Brain microvascular endothelial cell (primary cell): Measurements from ENCODE around the gene PLEKHB1.

Experiments
- DNase-seq: peaks from one replicate; pipeline ENCODE4 v3.0.0-alpha.2; 2020
- H3K27ac ChIP-seq: fragments of 250-450 bp; sonication (Bioruptor Pico); 2 replicates; pipeline ENCODE4 v1.5.1; 2020; ENCODE audit warnings: mild to moderate bottlenecking, moderate library complexity
- H3K27me3 ChIP-seq: fragments of 250-450 bp; sonication (Bioruptor Pico); replicated peaks from 2 replicates; pipeline ENCODE4 v1.5.1; 2020; ENCODE audit warnings: mild to moderate bottlenecking
- H3K36me3 ChIP-seq: fragments of 250-450 bp; sonication (Bioruptor Pico); replicated peaks from 2 replicates; pipeline ENCODE4 v1.5.1; 2020; ENCODE audit warnings: mild to moderate bottlenecking
- H3K4me3 ChIP-seq: 2 replicates; pipeline ENCODE4 v1.5.1; 2011; ENCODE audit warnings: low read depth, mild to moderate bottlenecking, control low read depth, low read length, moderate library complexity
- CTCF ChIP-seq: IDR thresholded peaks from 2 replicates; pipeline ENCODE4 v1.5.1; 2011; ENCODE audit warnings: low read depth, mild to moderate bottlenecking, moderate library complexity, low read length, control low read depth, inconsistent platforms; ENCODE audit errors: missing control alignments
- in situ Hi-C: cut with HindIII; loops from 2 replicates; pipeline ENCODE4 v1.10.0; 2017; ENCODE audit warnings: low sequenced_read_pairs, low pct_ligation_motif_present

Gene PLEKHB1

DNA sequence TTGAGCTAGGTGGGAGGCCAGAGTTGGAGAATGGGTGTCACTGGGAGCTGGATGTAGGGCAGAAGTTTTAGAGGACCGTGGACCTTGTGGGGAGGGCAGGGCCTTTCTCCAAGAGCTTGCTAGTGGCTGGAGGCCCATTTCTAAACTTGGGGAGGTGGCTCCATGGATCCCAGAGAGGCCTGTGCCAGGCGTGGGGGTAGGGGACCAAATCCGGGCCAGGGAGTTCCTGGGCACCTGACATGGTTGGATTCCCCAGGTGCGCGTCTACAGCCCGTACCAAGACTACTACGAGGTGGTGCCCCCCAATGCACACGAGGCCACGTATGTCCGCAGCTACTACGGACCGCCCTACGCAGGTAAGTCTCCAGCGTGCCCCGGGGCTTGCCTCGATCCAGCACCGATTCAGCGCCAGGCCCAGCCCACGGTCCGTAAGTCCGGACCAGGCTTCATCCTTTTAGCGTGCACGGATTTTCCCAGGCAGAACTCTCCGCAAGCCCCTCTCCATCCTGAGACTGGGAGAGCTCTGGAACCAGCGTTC is 14.2 kb downstream of the PLEKHB1 start:
- in situ Hi-C loops: no loop called here
- DNase-seq: no peak
- Histone ChIP-seq H3K27ac (no peak overlapping the region), H3K36me3 (no peaks in the 10 kb centered on the region), H3K4me3 (peak overlapping the region; percentile 51), H3K27me3 (no peaks in the 10 kb centered on the region)
- no peak for TF ChIP-seq CTCF

DNA sequence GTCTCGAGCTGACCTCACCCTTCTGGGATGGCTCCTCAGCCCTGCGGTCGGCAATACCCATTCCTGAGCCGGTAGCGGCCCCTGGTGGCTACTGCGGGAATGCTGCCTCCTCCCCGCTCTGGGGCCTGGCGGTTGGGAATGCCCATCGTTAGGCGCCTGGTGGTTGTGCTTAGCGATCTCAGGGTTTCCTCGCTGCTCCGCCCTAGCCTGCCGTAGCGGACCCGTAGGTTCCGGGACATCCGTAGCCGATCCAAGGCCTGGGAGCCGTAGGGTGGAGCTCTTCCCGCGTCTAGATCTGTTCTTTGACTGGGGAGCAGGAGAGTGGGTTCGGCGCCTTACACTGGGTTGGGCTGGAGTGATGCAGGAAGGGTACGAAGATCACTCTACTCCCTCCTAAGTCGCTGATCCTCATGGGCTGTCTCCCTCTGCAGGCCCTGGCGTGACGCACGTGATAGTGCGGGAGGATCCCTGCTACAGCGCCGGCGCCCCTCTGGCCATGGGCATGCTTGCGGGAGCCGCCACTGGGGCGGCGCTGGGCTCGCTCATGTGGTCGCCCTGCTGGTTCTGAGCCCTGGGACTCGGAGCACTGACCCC is 14.8 kb downstream of the PLEKHB1 start:
- no peaks in the 10 kb centered on the region for H3K36me3 ChIP-seq
- no peaks in the 10 kb centered on the region for H3K27me3 ChIP-seq
- H3K27ac ChIP-seq: no peak overlapping the region
- in situ Hi-C loops: no loop called here
- peak; percentile 98 for TF ChIP-seq CTCF
- peak; percentile 82 for DNase-seq
- peak overlapping the region; percentile 51 for H3K4me3 ChIP-seq

DNA sequence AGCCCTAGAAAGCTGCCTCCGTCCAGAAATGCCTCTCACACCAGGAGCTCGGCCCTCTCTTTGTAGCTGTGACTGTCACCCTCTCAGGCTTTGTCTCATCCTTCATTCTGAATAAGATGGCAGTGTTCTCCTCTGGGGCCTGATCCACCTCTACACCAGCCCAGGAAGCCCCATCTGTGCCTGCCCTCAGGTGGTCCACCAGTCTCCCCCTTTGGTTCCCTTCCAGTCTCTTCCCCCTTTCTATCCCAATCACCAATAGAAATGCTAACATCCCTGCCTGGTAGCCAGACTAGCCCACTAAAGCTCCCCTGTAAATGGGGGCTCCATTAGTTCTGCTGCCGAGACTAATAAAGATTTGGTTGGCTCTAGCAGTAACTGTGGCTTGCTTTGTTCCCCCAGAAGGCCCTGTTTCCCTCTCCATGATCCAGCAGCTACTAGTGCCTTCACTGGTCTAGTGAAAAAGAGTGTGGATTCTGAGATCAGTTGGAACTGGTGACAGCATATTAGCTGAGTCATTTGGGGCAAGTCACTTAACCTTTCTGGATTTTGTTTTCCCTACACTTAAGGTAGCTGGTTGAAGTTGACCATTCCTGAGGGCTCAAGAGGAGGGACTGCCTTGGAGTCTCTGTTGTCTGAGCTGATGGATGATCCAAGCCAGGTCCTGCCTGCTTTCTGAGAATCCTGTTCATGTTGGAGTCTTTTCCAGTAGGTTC is 16.2 kb downstream of the PLEKHB1 start:
- H3K27me3 ChIP-seq: no peaks in the 10 kb centered on the region
- no peak overlapping the region for H3K27ac ChIP-seq
- no peak for DNase-seq
- TF ChIP-seq CTCF: no peak
- no peak overlapping the region for H3K4me3 ChIP-seq
- in situ Hi-C loops: no loop called here
- H3K36me3 ChIP-seq: no peaks in the 10 kb centered on the region

DNA sequence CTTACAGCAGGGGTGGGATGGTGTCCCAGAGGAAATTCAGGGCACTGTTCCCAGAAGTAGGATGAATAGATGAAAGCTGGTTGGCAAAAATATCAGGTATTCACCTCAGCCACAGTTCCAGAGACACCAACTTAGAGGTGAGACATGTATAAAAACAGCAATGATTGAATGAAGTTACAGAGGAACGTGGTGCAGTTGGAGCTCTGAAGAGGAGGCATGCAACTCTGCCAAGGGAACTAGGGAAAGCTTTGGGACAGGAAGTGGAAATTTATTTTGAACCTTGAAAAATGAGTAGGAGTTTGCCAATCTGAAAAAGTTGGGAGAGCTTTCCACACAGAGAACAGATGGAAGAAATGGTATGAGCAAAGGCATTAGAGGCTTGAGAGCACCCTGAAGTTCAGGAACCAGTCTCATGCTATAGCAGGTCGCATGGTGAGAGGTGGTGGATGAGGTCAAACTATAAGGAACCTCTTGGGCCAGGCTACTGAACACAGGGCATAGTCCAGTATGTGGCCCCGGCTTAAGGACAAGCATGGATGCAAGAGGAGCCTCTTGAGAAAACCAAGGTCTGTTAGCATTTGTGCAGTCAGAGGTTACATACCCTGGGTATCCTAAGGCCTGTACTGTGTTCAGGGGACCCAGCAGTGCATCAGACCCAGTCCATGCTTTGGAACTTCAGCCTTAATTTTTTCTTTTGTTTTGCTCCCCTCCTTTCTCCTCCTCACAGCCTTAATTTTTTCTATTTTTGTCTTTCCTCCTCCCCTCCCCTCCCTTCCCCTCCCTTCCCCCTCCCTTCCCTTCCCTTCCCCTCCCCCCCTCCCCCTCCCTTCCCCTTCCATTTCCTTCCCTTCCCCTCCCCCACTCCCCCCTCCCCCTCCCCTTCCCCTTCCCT is 17.5 kb downstream of the PLEKHB1 start:
- Histone ChIP-seq H3K27me3 (no peaks in the 10 kb centered on the region), H3K4me3 (no peak overlapping the region), H3K36me3 (no peaks in the 10 kb centered on the region), H3K27ac (no peak overlapping the region)
- no peak for DNase-seq
- TF ChIP-seq CTCF: no peak
- in situ Hi-C loops: no loop called here

GRCh38 chr11:73664877-73665276 is 18.5 kb downstream of the PLEKHB1 start:
- Histone ChIP-seq H3K27me3 (no peaks in the 10 kb centered on the region), H3K36me3 (no peaks in the 10 kb centered on the region), H3K4me3 (no peak overlapping the region), H3K27ac (no peak overlapping the region)
- in situ Hi-C loops: no loop called here
- no peak for DNase-seq
- TF ChIP-seq CTCF: no peak
